Endothelial cell of umbilical vein (primary cell): ENCODE measurements around the gene NKX2-4. TPM values are rescaled to one million over a fixed set of nuclear protein-coding genes. Genes with fewer than 3 reads are reported as not detected.

Experiments used
- BruUV-seq: library from RNA; stranded (reverse); fragments of 400-500 nt; replicated peaks from 2 replicates; lab custom pipeline; 2021; lab: Mats Ljungman, UMichigan
- CTCF ChIA-PET: fragments of 300-600, 350-600 bp; sonication (Branson Sonifier 250); formaldehyde crosslinking; loops from one replicate; lab custom pipeline; 2021; ENCODE audit warnings: antibody characterized with exemption, inconsistent platforms; lab: Charles Lee
- POLR2A ChIA-PET: fragments of 300-600, 350-600 bp; sonication (Branson Sonifier 250); formaldehyde crosslinking; loops from one replicate; lab custom pipeline; 2021; ENCODE audit warnings: antibody characterized with exemption, inconsistent platforms; lab: Charles Lee
- DNase-seq: peaks from one replicate; pipeline ENCODE4 v3.0.0-alpha.2; 2011; ENCODE audit warnings: low read depth, low spot score
- FAIRE-seq: peaks from 2 replicates; lab custom pipeline; 2011; peaks lifted over from hg19 to GRCh38; lab: Jason Lieb, UNC
- H2AFZ ChIP-seq: 2 replicates; pipeline ENCODE4 v1.6.0; 2012; ENCODE audit warnings: low read depth, low read length, control low read depth, inconsistent platforms
- H3K27ac ChIP-seq: 2 replicates; pipeline ENCODE4 v1.5.1; 2011; ENCODE audit warnings: low read depth, mild to moderate bottlenecking, control low read depth, low read length, moderate library complexity; ENCODE audit not compliant: insufficient read depth
- H3K27me3 ChIP-seq, 2 experiments: 2 replicates each; pipeline versions ENCODE4 v1.6.0 to v1.6.1; 2011; ENCODE audit warnings: low read length in 2 of 2, mixed read lengths in 1 of 2; ENCODE audit not compliant: control insufficient read depth in 2 of 2, insufficient read depth in 2 of 2
- H3K36me3 ChIP-seq, 2 experiments: 2 replicates in 1 of 2; 3 replicates in 1 of 2; pipeline ENCODE4 v1.5.1; 2011; ENCODE audit warnings: low read length in 2 of 2, mild to moderate bottlenecking in 1 of 2, moderate library complexity in 1 of 2; ENCODE audit not compliant: control insufficient read depth in 2 of 2, insufficient read depth in 2 of 2; ENCODE audit errors: extremely low read depth in 1 of 2
- H3K4me1 ChIP-seq: 3 replicates; pipeline ENCODE4 v1.5.1; 2011; ENCODE audit warnings: mild to moderate bottlenecking, low read length; ENCODE audit not compliant: control insufficient read depth, insufficient read depth; ENCODE audit errors: extremely low read depth
- H3K4me2 ChIP-seq: 2 replicates; pipeline ENCODE4 v1.6.1; 2011; ENCODE audit warnings: low read length, control low read depth, mixed read lengths; ENCODE audit not compliant: insufficient read depth
- H3K4me3 ChIP-seq, 3 experiments: fragments of 200-600 bp in 1 of 3; sonication (generic), shearing (Covaris generic) in 1 of 3; replicated peaks in 1 of 3; 2 replicates each; pipeline ENCODE4 v1.5.1; 2011 to 2016; ENCODE audit warnings: control low read depth in 3 of 3, low read length in 3 of 3, mild to moderate bottlenecking in 2 of 3, inconsistent platforms in 1 of 3, low read depth in 1 of 3, moderate library complexity in 1 of 3; ENCODE audit not compliant: insufficient read depth in 1 of 3
- H3K79me2 ChIP-seq: 2 replicates; pipeline ENCODE4 v1.6.0; 2012; ENCODE audit warnings: low read length, inconsistent platforms; ENCODE audit not compliant: control insufficient read depth, insufficient read depth
- H3K9ac ChIP-seq: replicated peaks from 2 replicates; pipeline ENCODE3; 2011; ENCODE audit warnings: low read length, control low read depth; ENCODE audit not compliant: insufficient read depth; ENCODE audit errors: extremely low read depth
- H3K9me1 ChIP-seq: replicated peaks from 3 replicates; pipeline ENCODE4 v1.6.0; 2011; ENCODE audit warnings: mild to moderate bottlenecking, low read length; ENCODE audit not compliant: control insufficient read depth, insufficient read depth; ENCODE audit errors: extremely low read depth
- H3K9me3 ChIP-seq: replicated peaks from 2 replicates; pipeline ENCODE4 v1.5.1; 2012; ENCODE audit warnings: low read length, inconsistent platforms; ENCODE audit not compliant: control insufficient read depth, insufficient read depth
- H4K20me1 ChIP-seq: replicated peaks from 2 replicates; pipeline ENCODE3; 2011; ENCODE audit warnings: mild to moderate bottlenecking, low read length; ENCODE audit not compliant: control insufficient read depth, insufficient read depth; ENCODE audit errors: extremely low read depth
- EZH2 ChIP-seq: IDR thresholded peaks from 2 replicates; pipeline ENCODE4 v1.6.1; 2012; ENCODE audit warnings: borderline replicate concordance, low read depth, mild to moderate bottlenecking, moderate library complexity, low read length, inconsistent platforms; ENCODE audit not compliant: severe bottlenecking
- FOS ChIP-seq: IDR thresholded peaks from 2 replicates; pipeline ENCODE4 v1.6.1; 2011; ENCODE audit warnings: mild to moderate bottlenecking, low read length, moderate library complexity, borderline replicate concordance; ENCODE audit not compliant: insufficient read depth
- GATA2 ChIP-seq: IDR thresholded peaks from 2 replicates; pipeline ENCODE4 v1.7.0; 2011; ENCODE audit warnings: low read depth, mild to moderate bottlenecking, moderate library complexity, mixed read lengths, low read length; ENCODE audit not compliant: insufficient read length, insufficient read depth
- JUN ChIP-seq: IDR thresholded peaks from 2 replicates; pipeline ENCODE4 v1.6.1; 2011; ENCODE audit warnings: borderline replicate concordance, low read depth; ENCODE audit not compliant: insufficient read length, insufficient read depth
- MYC ChIP-seq: IDR thresholded peaks from one replicate; pipeline ENCODE4 v1.6.1; 2011; ENCODE audit warnings: mild to moderate bottlenecking, low read depth, low read length
- POLR2A ChIP-seq: IDR thresholded peaks from 2 replicates; pipeline ENCODE4 v1.6.1; 2012; ENCODE audit warnings: low read depth, mild to moderate bottlenecking, control low read depth, low read length
- POLR2AphosphoS5 ChIP-seq: IDR thresholded peaks from 2 replicates; pipeline ENCODE4 v1.6.1; 2012; ENCODE audit warnings: low read depth, mild to moderate bottlenecking, control low read depth, low read length, moderate library complexity; ENCODE audit not compliant: insufficient read depth
- dilution Hi-C: fragments of 300-500 bp; cut with MboI; formaldehyde crosslinking; loops from one replicate; pipeline ENCODE4 v1.15.0; 2019; ENCODE audit warnings: low sequenced_read_pairs; ENCODE audit not compliant: extremely low pct_ligation_motif_present
- intact Hi-C: fragments of 100-400 bp; cut with micrococcal nuclease; formaldehyde crosslinking; loops from one replicate; pipeline ENCODE4 v1.10.0; 2022
- polyA plus RNA-seq, 4 experiments: library from polyadenylated mRNA; depleted of rRNA in 3 of 4; stranded (reverse) in 3 of 4; unstranded in 1 of 4; fragments of >200 nt; gene quantifications; 2 replicates each; pipeline versions ENCODE4 v1.2.1 to v1.2.3, GENCODE V29; 2011 to 2012; ENCODE audit warnings: missing spikeins in 1 of 4
- total RNA-seq: library from RNA; stranded (reverse); gene quantifications from 2 replicates; pipeline ENCODE4 v1.2.3, GENCODE V29; 2021
- TF ChIP-seq, protein P1 (sequence below): IDR thresholded peaks from 2 replicates; pipeline ENCODE4 v1.6.1; 2011; ENCODE audit not compliant: insufficient read depth, insufficient read length
- TF ChIP-seq, protein P2 (sequence below), 2 donors: IDR thresholded peaks; 1 replicate in 1 of 2; 2 replicates in 1 of 2; pipeline ENCODE4 v1.5.1; 2011; ENCODE audit warnings: low read length in 2 of 2, mild to moderate bottlenecking in 2 of 2, moderate library complexity in 2 of 2, control low read depth in 1 of 2, inconsistent platforms in 1 of 2, low read depth in 1 of 2; ENCODE audit not compliant: insufficient read depth in 1 of 2; ENCODE audit errors: extremely low read depth in 1 of 2

NKX2-4 gene
- total and polyA plus RNA-seq, 2 donors (not counting 3 experiments of a cell fraction or from before 2014, with no cell fraction given) = not detected

- dilution Hi-C loops (no loop called here), intact Hi-C loops (no loop called here)
- Histone ChIP-seq H3K9me1 (no peaks in the 10 kb centered on the region), H3K4me3 (no peak overlapping the region), H4K20me1 (no peaks in the 10 kb centered on the region), H3K27ac (peak overlapping the region; percentile 52), H2AFZ (no peak overlapping the region), H3K27me3 (no peaks in the 10 kb centered on the region), H3K4me2 (no peak overlapping the region), H3K4me1 (peaks cover 13% of the 10 kb centered on the region), H3K79me2 (no peaks in the 10 kb centered on the region), H3K9ac (no peak overlapping the region), H3K36me3 (no peaks in the 10 kb centered on the region), H3K9me3 (no peaks in the 10 kb centered on the region)
- no TSS peak for BruUV-seq
- ChIA-PET POLR2A (no interaction called here), CTCF (no interaction called here)
- FAIRE-seq (no peak), DNase-seq (no peak)
- no peak for TF ChIP-seq POLR2AphosphoS5
- TF ChIP-seq POLR2A = no peak
- TF ChIP-seq, protein P1, sequence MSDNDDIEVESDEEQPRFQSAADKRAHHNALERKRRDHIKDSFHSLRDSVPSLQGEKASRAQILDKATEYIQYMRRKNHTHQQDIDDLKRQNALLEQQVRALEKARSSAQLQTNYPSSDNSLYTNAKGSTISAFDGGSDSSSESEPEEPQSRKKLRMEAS = no peak
- no peak for TF ChIP-seq GATA2
- no peak for TF ChIP-seq FOS
- no peak for TF ChIP-seq JUN
- TF ChIP-seq, protein P2, sequence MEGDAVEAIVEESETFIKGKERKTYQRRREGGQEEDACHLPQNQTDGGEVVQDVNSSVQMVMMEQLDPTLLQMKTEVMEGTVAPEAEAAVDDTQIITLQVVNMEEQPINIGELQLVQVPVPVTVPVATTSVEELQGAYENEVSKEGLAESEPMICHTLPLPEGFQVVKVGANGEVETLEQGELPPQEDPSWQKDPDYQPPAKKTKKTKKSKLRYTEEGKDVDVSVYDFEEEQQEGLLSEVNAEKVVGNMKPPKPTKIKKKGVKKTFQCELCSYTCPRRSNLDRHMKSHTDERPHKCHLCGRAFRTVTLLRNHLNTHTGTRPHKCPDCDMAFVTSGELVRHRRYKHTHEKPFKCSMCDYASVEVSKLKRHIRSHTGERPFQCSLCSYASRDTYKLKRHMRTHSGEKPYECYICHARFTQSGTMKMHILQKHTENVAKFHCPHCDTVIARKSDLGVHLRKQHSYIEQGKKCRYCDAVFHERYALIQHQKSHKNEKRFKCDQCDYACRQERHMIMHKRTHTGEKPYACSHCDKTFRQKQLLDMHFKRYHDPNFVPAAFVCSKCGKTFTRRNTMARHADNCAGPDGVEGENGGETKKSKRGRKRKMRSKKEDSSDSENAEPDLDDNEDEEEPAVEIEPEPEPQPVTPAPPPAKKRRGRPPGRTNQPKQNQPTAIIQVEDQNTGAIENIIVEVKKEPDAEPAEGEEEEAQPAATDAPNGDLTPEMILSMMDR (IDR thresholded peaks at IDR 0.05; ENCODE audit: extremely low read depth in 1 of 2, insufficient read depth in 1 of 2, low read depth in 1 of 2, low read length in 2 of 2) = no peak
- no peak for TF ChIP-seq MYC
- TF ChIP-seq EZH2 = no peak
These were observed 38.2 kb upstream of the NKX2-4 start for GRCh38 chr20:21435576-21435975.
